Measurements from ENCODE around the gene HPCA. TPM values are rescaled to one million over a fixed set of nuclear protein-coding genes. Genes with fewer than 3 reads are reported as not detected.

The HPCA gene
- total and polyA plus RNA-seq, 11 donors: 0.29 TPM; not detected in 10

GRCh38 chr1:32924881-32925344 is 38.6 kb downstream of the HPCA start:
- intact Hi-C loops (cut with DNase I): no loop called here
- peaks cover 0 to 28% (median 11%) of the 10 kb centered on the region in 12 donors for H3K4me1 ChIP-seq
- TF ChIP-seq POLR2A (IDR thresholded peaks at IDR 0.05) (no peak), CTCF (IDR thresholded peaks at IDR 0.05) (peak in 1 of 12 donors; percentile 15)
- peak in 2 of 5 donors; percentile 34 to 39 for DNase-seq
- no peaks in the 10 kb centered on the region for H3K9me3 ChIP-seq
- peak in 2 of 4 donors; percentile 37 to 58 for ATAC-seq
- peak overlapping the region in 7 of 12 donors; percentile 9 to 37 (median 25) for H3K4me3 ChIP-seq
- peaks cover 0 to 29% (median 0%) of the 10 kb centered on the region in 9 donors for H3K27me3 ChIP-seq
- WGBS, 4 donors: 19 to 34% (median 25%) methylated on average over 22 to 31 of the region's 31 CpGs
- no peaks in the 10 kb centered on the region for H3K36me3 ChIP-seq
- no peak overlapping the region for H3K27ac ChIP-seq

GRCh38 chr1:32925403-32926162 is 39.3 kb downstream of the HPCA start:
- H3K4me1 ChIP-seq: peaks cover 0 to 22% (median 11%) of the 10 kb centered on the region in 12 donors
- H3K36me3 ChIP-seq: no peaks in the 10 kb centered on the region
- 19 to 30% (median 27%) methylated on average over 24 of the region's 24 CpGs for WGBS, 4 donors
- intact Hi-C loops (cut with DNase I): no loop called here
- TF ChIP-seq CTCF (IDR thresholded peaks at IDR 0.05): no peak
- TF ChIP-seq POLR2A (IDR thresholded peaks at IDR 0.05): no peak
- H3K9me3 ChIP-seq: no peaks in the 10 kb centered on the region
- peak overlapping the region in 7 of 12 donors; percentile 8 to 34 (median 19) for H3K4me3 ChIP-seq
- H3K27ac ChIP-seq: no peak overlapping the region
- peak in 1 of 5 donors; percentile 37 for DNase-seq
- peak; percentile 35 to 62 (median 46) for ATAC-seq
- peaks cover 0 to 29% (median 0%) of the 10 kb centered on the region in 9 donors for H3K27me3 ChIP-seq

GRCh38 chr1:32926562-32926961 is 40.3 kb downstream of the HPCA start:
- no peak for DNase-seq
- Histone ChIP-seq H3K27me3 (peaks cover 0 to 26% (median 0%) of the 10 kb centered on the region in 9 donors), H3K36me3 (no peaks in the 10 kb centered on the region), H3K27ac (no peak overlapping the region), H3K9me3 (no peaks in the 10 kb centered on the region), H3K4me3 (no peak overlapping the region), H3K4me1 (peaks cover 0 to 17% (median 8%) of the 10 kb centered on the region in 12 donors)
- ATAC-seq: no peak
- TF ChIP-seq CTCF (IDR thresholded peaks at IDR 0.05) (no peak), POLR2A (IDR thresholded peaks at IDR 0.05) (no peak)
- intact Hi-C loops (cut with DNase I): no loop called here
- WGBS, 4 donors: 86 to 93% (median 90%) methylated on average over 6 of the region's 6 CpGs

- peaks cover 0 to 17% (median 8%) of the 10 kb centered on the region in 12 donors for H3K4me1 ChIP-seq
- no peak overlapping the region for H3K4me3 ChIP-seq
- no peaks in the 10 kb centered on the region for H3K36me3 ChIP-seq
- WGBS, 4 donors: 93 to 95% (median 94%) methylated on average over 2 of the region's 2 CpGs
- DNase-seq (no peak), ATAC-seq (no peak)
- TF ChIP-seq CTCF (IDR thresholded peaks at IDR 0.05) (no peak), POLR2A (IDR thresholded peaks at IDR 0.05) (no peak)
- no peak overlapping the region for H3K27ac ChIP-seq
- peaks cover 0 to 26% (median 0%) of the 10 kb centered on the region in 9 donors for H3K27me3 ChIP-seq
- intact Hi-C loops (cut with DNase I): no loop called here
- H3K9me3 ChIP-seq: no peaks in the 10 kb centered on the region
Measured at GRCh38 chr1:32927441-32927840, 41.1 kb downstream of the HPCA start.

Data from heart left ventricle (tissue), 16 donors.